IMR-90 (cell line): ENCODE measurements around the gene BMP7. TPM values are rescaled to one million over a fixed set of nuclear protein-coding genes. Genes with fewer than 3 reads are reported as not detected.

Experiments
- ATAC-seq: fragments of 200-7000 bp; cut with Tn5 transposase; 2 replicates; pipeline ENCODE4 v1.9.1; 2020; ENCODE audit warnings: low read depth, mild to moderate bottlenecking, moderate library complexity
- BruUV-seq: library from RNA; stranded (reverse); fragments of 400-500 nt; replicated peaks from 2 replicates; lab custom pipeline; 2021; lab: Mats Ljungman, UMichigan
- CTCF ChIA-PET: fragments of 300-600 bp; formaldehyde crosslinking; extraction: SDS; loops from one replicate; lab custom pipeline; 2021; ENCODE audit warnings: antibody characterized with exemption; lab: Yijun Ruan, JAX
- POLR2A ChIA-PET: fragments of 300-600 bp; sonication (Branson Sonifier 250); formaldehyde crosslinking; loops from one replicate; lab custom pipeline; 2022; ENCODE audit warnings: antibody characterized with exemption; ENCODE audit not compliant: unreplicated experiment; lab: Charles Lee
- DNase-seq: peaks from one replicate; pipeline ENCODE4 v3.0.0; 2013
- H2AFZ ChIP-seq: replicated peaks from 2 replicates; pipeline ENCODE3; 2013; ENCODE audit warnings: low read length, mild to moderate bottlenecking; ENCODE audit not compliant: poor library complexity
- H2AK5ac ChIP-seq: 2 replicates; pipeline ENCODE4 v1.6.1; 2013; ENCODE audit warnings: low read depth, low read length, inconsistent platforms
- H2AK9ac ChIP-seq: replicated peaks from 2 replicates; pipeline ENCODE3; 2013; ENCODE audit warnings: mild to moderate bottlenecking, low read depth, low read length, moderate library complexity; ENCODE audit not compliant: poor library complexity
- H2BK120ac ChIP-seq: 2 replicates; pipeline ENCODE4 v1.6.1; 2013; ENCODE audit warnings: low read depth, low read length, inconsistent platforms
- H2BK15ac ChIP-seq: 3 replicates; pipeline ENCODE4 v1.6.1; 2013; ENCODE audit warnings: low read depth, low read length, inconsistent platforms
- H2BK20ac ChIP-seq: 2 replicates; pipeline ENCODE4 v1.6.1; 2013; ENCODE audit warnings: low read depth, mild to moderate bottlenecking, inconsistent platforms, low read length, moderate library complexity
- H2BK5ac ChIP-seq: 2 replicates; pipeline ENCODE4 v1.6.1; 2013; ENCODE audit warnings: mild to moderate bottlenecking, low read depth, low read length, inconsistent platforms; ENCODE audit not compliant: poor library complexity, severe bottlenecking
- H3K14ac ChIP-seq: replicated peaks from 2 replicates; pipeline ENCODE4 v1.6.1; 2013; ENCODE audit warnings: low read depth, low read length, inconsistent platforms
- H3K18ac ChIP-seq: 2 replicates; pipeline ENCODE4 v1.6.1; 2013; ENCODE audit warnings: low read depth, low read length, control low read depth
- H3K23ac ChIP-seq: 2 replicates; pipeline ENCODE4 v1.6.1; 2013; ENCODE audit warnings: low read depth, low read length, inconsistent platforms
- H3K27ac ChIP-seq: 2 replicates; pipeline ENCODE4 v1.5.1; 2013; ENCODE audit warnings: mild to moderate bottlenecking, control low read depth, low read length; ENCODE audit not compliant: insufficient read depth
- H3K27me3 ChIP-seq: 2 replicates; pipeline ENCODE4 v1.6.1; 2013; ENCODE audit warnings: low read length; ENCODE audit not compliant: control insufficient read depth, insufficient read depth
- H3K36me3 ChIP-seq: 2 replicates; pipeline ENCODE4 v1.6.1; 2013; ENCODE audit warnings: low read length, mixed read lengths; ENCODE audit not compliant: control insufficient read depth, insufficient read depth
- H3K4ac ChIP-seq: 2 replicates; pipeline ENCODE4 v1.6.1; 2013; ENCODE audit warnings: low read depth, low read length, inconsistent platforms
- H3K4me1 ChIP-seq: 2 replicates; pipeline ENCODE4 v1.6.1; 2013; ENCODE audit warnings: low read length, mixed read lengths; ENCODE audit not compliant: control insufficient read depth, insufficient read depth
- H3K4me2 ChIP-seq: 2 replicates; pipeline ENCODE4 v1.6.1; 2013; ENCODE audit warnings: low read depth, mild to moderate bottlenecking, control low read depth, low read length, moderate library complexity
- H3K4me3 ChIP-seq: 2 replicates; pipeline ENCODE4 v1.5.1; 2013; ENCODE audit warnings: low read depth, mild to moderate bottlenecking, control low read depth, low read length, moderate library complexity; ENCODE audit not compliant: insufficient read depth
- H3K56ac ChIP-seq: 2 replicates; pipeline ENCODE4 v1.6.1; 2013; ENCODE audit warnings: low read length, inconsistent platforms; ENCODE audit not compliant: insufficient read depth; ENCODE audit errors: extremely low read depth
- H3K79me1 ChIP-seq, 2 experiments: 2 replicates each; pipeline ENCODE4 v1.6.1; 2013; ENCODE audit warnings: low read length in 2 of 2, inconsistent platforms in 1 of 2, low read depth in 1 of 2
- H3K9ac ChIP-seq: 2 replicates; pipeline ENCODE4 v1.6.1; 2013; ENCODE audit warnings: low read depth, low read length, control low read depth
- H3K9me1 ChIP-seq: 2 replicates; pipeline ENCODE4 v1.6.1; 2013; ENCODE audit warnings: low read length, inconsistent platforms; ENCODE audit not compliant: insufficient read depth
- H3K9me3 ChIP-seq: 2 replicates; pipeline ENCODE4 v1.6.1; 2013; ENCODE audit warnings: low read length; ENCODE audit not compliant: control insufficient read depth, insufficient read depth
- H4K20me1 ChIP-seq: 2 replicates; pipeline ENCODE4 v1.6.1; 2013; ENCODE audit warnings: low read length, inconsistent platforms; ENCODE audit not compliant: insufficient read depth
- H4K5ac ChIP-seq: 2 replicates; pipeline ENCODE4 v1.6.1; 2013; ENCODE audit warnings: mild to moderate bottlenecking, low read depth, low read length, control low read depth
- H4K8ac ChIP-seq, 2 experiments: 2 replicates each; pipeline ENCODE4 v1.6.1; 2013; ENCODE audit warnings: low read depth in 2 of 2, low read length in 2 of 2, control low read depth in 1 of 2, inconsistent platforms in 1 of 2
- H4K91ac ChIP-seq: 2 replicates; pipeline ENCODE4 v1.6.1; 2013; ENCODE audit warnings: low read depth, low read length, inconsistent platforms; ENCODE audit not compliant: insufficient read depth
- BHLHE40 ChIP-seq: fragments of 150-350 bp; IDR thresholded peaks from 2 replicates; pipeline ENCODE4 v1.6.1; 2016; ENCODE audit warnings: mild to moderate bottlenecking, low read depth, low read length
- CEBPB ChIP-seq: IDR thresholded peaks from 2 replicates; pipeline ENCODE4 v1.6.1; 2012; ENCODE audit warnings: low read depth, low read length, improper control_type of control experiment
- CTCF ChIP-seq: conservative IDR thresholded peaks from 2 replicates; pipeline ENCODE4 v1.5.1; 2012; ENCODE audit warnings: mild to moderate bottlenecking, low read depth, low read length, improper control_type of control experiment
- ELK1 ChIP-seq: fragments of 150-350 bp; IDR thresholded peaks from 2 replicates; pipeline ENCODE4 v1.6.1; 2016; ENCODE audit warnings: low read depth, mild to moderate bottlenecking, low read length, moderate library complexity, borderline replicate concordance
- FOS ChIP-seq: fragments of 150-350 bp; IDR thresholded peaks from 2 replicates; pipeline ENCODE4 v1.6.1; 2016; ENCODE audit warnings: low read depth, low read length
- MAFK ChIP-seq: IDR thresholded peaks from 2 replicates; pipeline ENCODE4 v1.6.1; 2012; ENCODE audit warnings: low read depth, low read length, improper control_type of control experiment
- MAZ ChIP-seq: IDR thresholded peaks from 2 replicates; pipeline ENCODE4 v1.6.1; 2012; ENCODE audit warnings: low read depth, mild to moderate bottlenecking, low read length, improper control_type of control experiment, moderate library complexity, borderline replicate concordance
- MXI1 ChIP-seq: IDR thresholded peaks from 2 replicates; pipeline ENCODE4 v1.6.1; 2012; ENCODE audit warnings: low read depth, mild to moderate bottlenecking, low read length, moderate library complexity, borderline replicate concordance
- NFE2L2 ChIP-seq: fragments of 150-350 bp; IDR thresholded peaks from 2 replicates; pipeline ENCODE4 v1.6.1; 2016; ENCODE audit warnings: low read depth, mild to moderate bottlenecking, low read length
- POLR2A ChIP-seq: IDR thresholded peaks from 2 replicates; pipeline ENCODE4 v1.6.1; 2012; ENCODE audit warnings: mild to moderate bottlenecking, low read depth, low read length
- RAD21 ChIP-seq: IDR thresholded peaks from 2 replicates; pipeline ENCODE4 v1.6.1; 2012; ENCODE audit warnings: low read length, improper control_type of control experiment
- RCOR1 ChIP-seq: IDR thresholded peaks from 2 replicates; pipeline ENCODE4 v1.6.1; 2012; ENCODE audit warnings: mild to moderate bottlenecking, low read length, improper control_type of control experiment; ENCODE audit not compliant: insufficient replicate concordance
- RFX5 ChIP-seq: IDR thresholded peaks from 2 replicates; pipeline ENCODE4 v1.8.0; 2012; ENCODE audit warnings: low read depth, mild to moderate bottlenecking, low read length, moderate library complexity
- USF2 ChIP-seq: fragments of 150-350 bp; IDR thresholded peaks from 2 replicates; pipeline ENCODE4 v1.6.1; 2017; ENCODE audit warnings: mild to moderate bottlenecking, antibody characterized with exemption, low read length, low read depth
- WGBS, 2 experiments: methylation state at CpG; one replicate each; pipeline versions ENCODE4 v1.1.5 to v1.1.7; 2013; ENCODE audit warnings: missing lambda C conversion rate in 2 of 2; ENCODE audit not compliant: insufficient read length in 1 of 2; ENCODE audit errors: extremely low coverage in 2 of 2; 5-methylcytosine and 5-hydroxymethylcytosine counted together
- dilution Hi-C: fragments of 300-500 bp; cut with HindIII; formaldehyde crosslinking; loops from one replicate; pipeline ENCODE4 v1.14.3; 2018; ENCODE audit warnings: low sequenced_read_pairs; ENCODE audit not compliant: unreplicated experiment
- in situ Hi-C: fragments of 300-500 bp; cut with MboI; formaldehyde crosslinking; loops from 3 replicates; pipeline ENCODE4 v1.14.3; 2019; ENCODE audit warnings: low sequenced_read_pairs, inconsistent platforms, mixed read lengths
- intact Hi-C: fragments of 100-400 bp; cut with micrococcal nuclease; formaldehyde crosslinking; loops from 2 replicates; pipeline ENCODE4 v1.10.0; 2022
- polyA plus RNA-seq, 3 experiments: library from polyadenylated mRNA; depleted of rRNA; stranded (reverse); fragments of >200 nt; gene quantifications; 2 replicates each; pipeline ENCODE4 v1.2.3, GENCODE V29; 2012; ENCODE audit warnings: low replicate concordance in 1 of 3
- total RNA-seq: library from RNA; depleted of rRNA; stranded (reverse); fragments of >200 nt; gene quantifications from 2 replicates; pipeline ENCODE4 v1.2.3, GENCODE V29; 2012

BMP7 gene
- total and polyA plus RNA-seq, 2 of the 4 experiments (the other 2 are of a cell fraction) = not detected

- Histone ChIP-seq H3K27me3 (no peaks in the 10 kb centered on the region), H3K4ac (no peak overlapping the region), H3K79me1 (no peaks in the 10 kb centered on the region), H3K4me2 (no peak overlapping the region), H2AK5ac (no peak overlapping the region), H2AK9ac (no peak overlapping the region), H3K9me1 (no peaks in the 10 kb centered on the region), H3K27ac (no peak overlapping the region), H3K9ac (no peak overlapping the region), H3K56ac (no peak overlapping the region), H4K20me1 (no peaks in the 10 kb centered on the region), H3K4me1 (no peaks in the 10 kb centered on the region), H4K5ac (no peak overlapping the region), H4K8ac (no peak overlapping the region), H2BK20ac (no peak overlapping the region), H2BK120ac (no peak overlapping the region), H2BK15ac (no peak overlapping the region), H3K18ac (no peak overlapping the region), H2BK5ac (no peak overlapping the region), H3K4me3 (no peak overlapping the region), H4K91ac (no peak overlapping the region), H2AFZ (no peak overlapping the region), H3K14ac (no peak overlapping the region), H3K9me3 (no peaks in the 10 kb centered on the region), H3K36me3 (no peaks in the 10 kb centered on the region), H3K23ac (no peak overlapping the region)
- no peak for ATAC-seq
- CTCF ChIA-PET = interaction anchor here (0.6 kb wide), 2 partner anchors 307 to 608 kb away, joined by 3 to 5 read pairs; no protein-coding TSS in a partner anchor
- POLR2A ChIA-PET = no interaction called here
- no TSS peak for BruUV-seq
- intact Hi-C loops (no loop called here), dilution Hi-C loops (no loop called here), in situ Hi-C loops (no loop called here)
- DNase-seq = no peak
- TF ChIP-seq POLR2A (no peak), NFE2L2 (no peak), ELK1 (no peak), FOS (no peak), CTCF (no peak), USF2 (no peak), MXI1 (no peak), CEBPB (no peak), MAFK (no peak), MAZ (no peak), RAD21 (no peak), RFX5 (no peak), BHLHE40 (no peak), RCOR1 (no peak)
- 80% methylated on average over 3 of the region's 9 CpGs; no CpG with 5 or more reads in 1 of the 2 experiments for WGBS, 2 experiments
These were observed 14.5 kb downstream of the BMP7 start for GRCh38 chr20:57251949-57252348.
